Inflammatory macrophage treated with lipopolysaccharide for 4 hours (primary cell): Measurements from ENCODE around the gene THAP4.

Source experiments
- DNase-seq: peaks from one replicate; pipeline ENCODE4 v3.0.0-alpha.2; 2020

Gene THAP4

GRCh38 chr2:241562269-241562891 is 74.6 kb downstream of the THAP4 start:
- DNase-seq, result no peak

GRCh38 chr2:241561832-241562231 is 75.1 kb downstream of the THAP4 start:
- DNase-seq, result no peak

GRCh38 chr2:241560883-241561474 is 76.0 kb downstream of the THAP4 start:
- no peak for DNase-seq

- DNase-seq, result no peak
Observed at GRCh38 chr2:241560162-241560882, 76.6 kb downstream of the THAP4 start.

- DNase-seq, result peak; percentile 7
Observed at GRCh38 chr2:241559323-241560161, 77.4 kb downstream of the THAP4 start.

GRCh38 chr2:241558532-241559322 is 78.2 kb downstream of the THAP4 start, which contains the start of gene BOK:
Gene BOK, plus strand, starts transcription at chr2:241558745. Its CDS starts 739 bp downstream, at chr2:241559484.
- peak; percentile 22 for DNase-seq

- DNase-seq, result no peak
Observed at GRCh38 chr2:241556746-241557145, 80.2 kb downstream of the THAP4 start.

- no peak for DNase-seq
Observed at GRCh38 chr2:241555711-241556110, 81.2 kb downstream of the THAP4 start.

GRCh38 chr2:241554610-241555322 is 82.2 kb downstream of the THAP4 start:
- DNase-seq, result no peak

GRCh38 chr2:241553981-241554380 is 83.0 kb downstream of the THAP4 start:
- DNase-seq, result no peak

- no peak for DNase-seq
Observed at GRCh38 chr2:241553512-241553830, 83.5 kb downstream of the THAP4 start.

- DNase-seq, result no peak
Observed at GRCh38 chr2:241551998-241552737, 84.8 kb downstream of the THAP4 start.

GRCh38 chr2:241551599-241551997 is 85.4 kb downstream of the THAP4 start:
- DNase-seq, result no peak

- no peak for DNase-seq
Observed at GRCh38 chr2:241550616-241551580, 86.1 kb downstream of the THAP4 start.

- no peak for DNase-seq
Observed at GRCh38 chr2:241548451-241548835, 88.5 kb downstream of the THAP4 start.

GRCh38 chr2:241547781-241548450 is 89.0 kb downstream of the THAP4 start:
- no peak for DNase-seq

- no peak for DNase-seq
Observed at GRCh38 chr2:241546771-241547498, 90.0 kb downstream of the THAP4 start.
